ENCODE results near the gene STK10. TPM values are rescaled to one million over a fixed set of nuclear protein-coding genes. Genes with fewer than 3 reads are reported as not detected.

STK10 gene
- total RNA-seq, 1 donor: 27.1 TPM

GRCh38 chr5:172102913-172103626 is 85.0 kb downstream of the STK10 start:
- TF ChIP-seq CTCF (IDR thresholded peaks at IDR 0.05; ENCODE audit: extremely low read depth, low read depth, low read length): no peak
- H3K4me1 ChIP-seq (ENCODE audit: insufficient read depth, low read length): peaks cover 28% of the 10 kb centered on the region
- H3K4me3 ChIP-seq (ENCODE audit: insufficient read depth, low read length): peak overlapping the region; percentile 47
- H4K20me1 ChIP-seq (ENCODE audit: insufficient read depth, low read length): peaks cover 3% of the 10 kb centered on the region
- H2AFZ ChIP-seq (ENCODE audit: low read length): no peak overlapping the region
- H3K36me3 ChIP-seq (ENCODE audit: insufficient read depth, low read length): peaks cover 32% of the 10 kb centered on the region
- H3K4me2 ChIP-seq (ENCODE audit: insufficient read depth, low read length): peak overlapping the region; percentile 71
- peak; percentile 98 for DNase-seq (ENCODE audit: insufficient read length, low spot score, missing footprints)
- H3K9me3 ChIP-seq (ENCODE audit: low read depth, low read length): no peaks in the 10 kb centered on the region
- H3K79me2 ChIP-seq (ENCODE audit: insufficient read depth, low read length): peaks cover 15% of the 10 kb centered on the region
- H3K27ac ChIP-seq (ENCODE audit: low read depth, low read length): peak overlapping the region; percentile 82
- no peaks in the 10 kb centered on the region for H3K27me3 ChIP-seq (ENCODE audit: insufficient read depth, low read length)

DNA sequence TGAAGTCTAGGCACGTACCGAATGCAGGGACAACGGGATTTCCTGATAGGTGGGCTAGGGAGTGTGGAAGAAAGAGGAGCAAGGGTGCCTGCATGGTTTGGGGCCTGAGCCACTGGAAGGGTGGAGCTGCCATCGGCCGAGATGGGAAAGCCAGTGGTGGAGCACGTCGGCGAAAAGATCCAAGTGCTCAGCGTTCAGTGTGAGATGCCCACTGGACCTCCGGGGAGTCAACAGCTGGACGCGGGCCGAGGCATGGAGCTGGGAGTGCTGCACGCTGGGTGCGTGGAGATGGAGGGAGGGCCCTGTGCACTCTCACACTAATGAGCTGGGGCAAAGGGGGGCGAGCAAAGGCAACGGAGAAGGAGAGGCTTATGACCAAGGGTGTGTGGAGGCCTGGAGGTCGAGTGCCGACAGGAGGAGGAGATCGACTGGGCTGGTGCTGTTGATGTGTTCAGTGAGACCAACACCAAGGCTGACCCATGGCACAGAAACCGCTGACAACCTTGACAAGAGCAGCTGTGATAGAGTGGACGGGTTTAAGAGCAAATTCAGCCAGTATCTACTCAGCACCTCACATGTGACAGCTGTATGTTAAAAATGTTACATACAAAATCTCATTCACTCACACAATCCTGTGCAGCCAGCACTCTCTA is 85.7 kb downstream of the STK10 start:
- DNase-seq (ENCODE audit: insufficient read length, low spot score, missing footprints): peak; percentile 26
- Histone ChIP-seq H3K36me3 (ENCODE audit: insufficient read depth, low read length) (peaks cover 32% of the 10 kb centered on the region), H3K4me1 (ENCODE audit: insufficient read depth, low read length) (peaks cover 21% of the 10 kb centered on the region), H2AFZ (ENCODE audit: low read length) (no peak overlapping the region), H3K27me3 (ENCODE audit: insufficient read depth, low read length) (no peaks in the 10 kb centered on the region), H3K4me2 (ENCODE audit: insufficient read depth, low read length) (peak overlapping the region; percentile 29), H3K4me3 (ENCODE audit: insufficient read depth, low read length) (no peak overlapping the region), H3K79me2 (ENCODE audit: insufficient read depth, low read length) (peaks cover 17% of the 10 kb centered on the region), H3K27ac (ENCODE audit: low read depth, low read length) (peak overlapping the region; percentile 34), H4K20me1 (ENCODE audit: insufficient read depth, low read length) (peaks cover 3% of the 10 kb centered on the region), H3K9me3 (ENCODE audit: low read depth, low read length) (no peaks in the 10 kb centered on the region)
- no peak for TF ChIP-seq CTCF (IDR thresholded peaks at IDR 0.05; ENCODE audit: extremely low read depth, low read depth, low read length)

- H3K9me3 ChIP-seq (ENCODE audit: low read depth, low read length): no peaks in the 10 kb centered on the region
- no peak overlapping the region for H3K4me3 ChIP-seq (ENCODE audit: insufficient read depth, low read length)
- no peak overlapping the region for H2AFZ ChIP-seq (ENCODE audit: low read length)
- H3K79me2 ChIP-seq (ENCODE audit: insufficient read depth, low read length): peaks cover 17% of the 10 kb centered on the region
- peaks cover 3% of the 10 kb centered on the region for H4K20me1 ChIP-seq (ENCODE audit: insufficient read depth, low read length)
- H3K27ac ChIP-seq (ENCODE audit: low read depth, low read length): no peak overlapping the region
- no peak overlapping the region for H3K4me2 ChIP-seq (ENCODE audit: insufficient read depth, low read length)
- peaks cover 17% of the 10 kb centered on the region for H3K4me1 ChIP-seq (ENCODE audit: insufficient read depth, low read length)
- peak; percentile 47 for DNase-seq (ENCODE audit: insufficient read length, low spot score, missing footprints)
- H3K36me3 ChIP-seq (ENCODE audit: insufficient read depth, low read length): peaks cover 32% of the 10 kb centered on the region
- TF ChIP-seq CTCF (IDR thresholded peaks at IDR 0.05; ENCODE audit: extremely low read depth, low read depth, low read length): no peak
- H3K27me3 ChIP-seq (ENCODE audit: insufficient read depth, low read length): no peaks in the 10 kb centered on the region
These were observed 86.3 kb downstream of the STK10 start for GRCh38 chr5:172101547-172102217.

DNA sequence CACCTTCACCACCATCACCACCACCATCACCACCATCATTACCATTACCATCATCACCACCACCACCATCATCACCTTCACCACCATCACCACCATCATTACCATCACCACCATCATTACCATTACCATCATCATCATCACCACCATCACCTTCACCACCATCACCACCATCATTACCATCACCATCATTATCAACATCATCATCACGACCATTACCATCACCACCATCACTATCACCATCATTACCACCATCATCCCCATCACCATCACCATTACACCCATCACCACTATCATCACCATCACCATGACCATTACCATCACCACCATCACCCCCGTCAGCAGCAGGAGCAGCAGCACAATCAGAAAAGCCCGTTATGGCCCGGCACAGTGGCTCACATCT is 89.1 kb downstream of the STK10 start:
- H3K27ac ChIP-seq (ENCODE audit: low read depth, low read length): no peak overlapping the region
- H3K4me3 ChIP-seq (ENCODE audit: insufficient read depth, low read length): no peak overlapping the region
- H4K20me1 ChIP-seq (ENCODE audit: insufficient read depth, low read length): peaks cover 14% of the 10 kb centered on the region
- H3K9me3 ChIP-seq (ENCODE audit: low read depth, low read length): no peaks in the 10 kb centered on the region
- H2AFZ ChIP-seq (ENCODE audit: low read length): no peak overlapping the region
- peaks cover 26% of the 10 kb centered on the region for H3K4me1 ChIP-seq (ENCODE audit: insufficient read depth, low read length)
- H3K4me2 ChIP-seq (ENCODE audit: insufficient read depth, low read length): no peak overlapping the region
- no peak for TF ChIP-seq CTCF (IDR thresholded peaks at IDR 0.05; ENCODE audit: extremely low read depth, low read depth, low read length)
- no peak for DNase-seq (ENCODE audit: insufficient read length, low spot score, missing footprints)
- H3K36me3 ChIP-seq (ENCODE audit: insufficient read depth, low read length): peaks cover 19% of the 10 kb centered on the region
- H3K27me3 ChIP-seq (ENCODE audit: insufficient read depth, low read length): no peaks in the 10 kb centered on the region
- peaks cover 14% of the 10 kb centered on the region for H3K79me2 ChIP-seq (ENCODE audit: insufficient read depth, low read length)
